ENCODE results near the gene TNFRSF1B. TPM values are rescaled to one million over a fixed set of nuclear protein-coding genes. Genes with fewer than 3 reads are reported as not detected.

TNFRSF1B gene
- 17.2 and 30.5 TPM in 2 replicates for total RNA-seq

DNA sequence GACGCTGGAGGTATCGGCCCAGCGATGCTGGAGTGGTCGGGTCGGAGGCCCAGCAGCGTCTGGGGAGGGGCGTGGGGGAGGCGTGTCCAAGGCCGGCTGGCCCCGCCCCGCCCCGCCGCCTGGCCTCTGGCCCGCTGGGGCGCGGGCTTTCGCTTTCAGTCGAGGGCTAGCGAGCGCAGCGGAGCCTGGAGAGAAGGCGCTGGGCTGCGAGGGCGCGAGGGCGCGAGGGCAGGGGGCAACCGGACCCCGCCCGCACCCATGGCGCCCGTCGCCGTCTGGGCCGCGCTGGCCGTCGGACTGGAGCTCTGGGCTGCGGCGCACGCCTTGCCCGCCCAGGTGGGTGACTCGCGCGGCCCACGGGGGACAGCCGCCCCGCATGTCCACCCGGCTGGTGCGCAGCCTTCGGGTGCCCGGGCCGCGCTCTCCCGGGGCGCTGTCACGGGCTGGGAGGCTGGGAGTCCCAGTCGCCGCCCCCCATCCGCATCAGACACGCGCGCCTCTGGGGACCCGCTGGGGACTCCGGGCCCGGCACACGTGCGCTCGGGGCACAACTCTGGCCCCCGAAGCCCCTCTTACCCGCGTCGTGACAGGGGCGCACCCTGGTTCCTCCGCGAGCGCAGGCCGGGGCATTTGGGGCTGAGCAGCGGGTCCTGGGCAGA lies at the start of gene TNFRSF1B:
Gene TNFRSF1B (plus strand): TSS at position 158 of the 659 bp plus-strand sequence. CDS start 101 bp downstream, at position 259.

DNA sequence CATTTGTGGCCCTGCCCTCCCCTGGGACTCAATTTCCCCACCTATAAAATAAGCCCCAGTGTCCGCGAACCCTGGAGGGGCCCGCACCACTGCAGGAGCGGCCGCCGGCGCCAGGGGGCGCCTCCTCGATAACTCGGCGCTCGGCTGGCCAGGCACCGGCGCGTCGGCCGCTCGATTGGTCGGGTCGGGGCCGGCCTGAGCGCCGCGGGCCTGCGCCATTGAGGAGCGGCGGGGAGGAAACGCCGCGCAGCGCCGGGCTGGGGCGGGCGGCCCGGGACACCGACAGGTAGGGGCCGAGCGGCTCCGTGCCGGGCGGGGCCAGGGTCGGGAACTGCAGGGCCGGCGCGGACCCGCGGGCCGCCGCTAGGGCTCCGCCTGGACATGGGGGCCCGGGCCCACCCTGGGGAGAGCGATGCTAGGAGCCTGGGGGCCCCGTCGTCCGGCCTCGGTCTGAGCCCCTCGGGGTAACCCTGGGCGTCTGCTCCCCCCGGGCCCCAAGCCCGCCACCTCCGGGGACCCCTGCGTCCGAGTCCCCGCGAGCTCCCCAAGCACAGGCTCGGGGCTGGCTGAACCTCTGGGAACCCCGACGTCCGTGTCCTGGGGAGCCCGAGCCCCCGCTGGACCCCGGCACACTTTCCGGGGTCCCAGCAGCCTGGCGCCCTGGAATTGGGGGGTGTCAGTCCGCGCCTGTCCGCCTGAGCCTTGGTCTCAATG lies 63.2 kb downstream of the TNFRSF1B start, which contains the start of gene VPS13D:
Gene VPS13D (plus strand): TSS at position 196 of the 714 bp plus-strand sequence. CDS start 4,237 bp downstream, outside the sequence.

Other genes starting within 250 kb of the TNFRSF1B start
- gene KIAA2013, start 240.6 kb upstream of the TNFRSF1B start, total RNA-seq, result 77.4 and 93.0 TPM in 2 replicates
- 1,176 and 1,236 TPM in 2 replicates for gene PLOD1, start 232.3 kb upstream of the TNFRSF1B start, total RNA-seq
- 33.0 and 49.2 TPM in 2 replicates for gene MFN2, start 186.5 kb upstream of the TNFRSF1B start, total RNA-seq
- 25.1 and 30.1 TPM in 2 replicates for gene MIIP, start 147.5 kb upstream of the TNFRSF1B start, total RNA-seq
- 0.16 and 0.18 TPM in 2 replicates for gene TNFRSF8, start 103.7 kb upstream of the TNFRSF1B start, total RNA-seq
- gene VPS13D, start 63.0 kb downstream of the TNFRSF1B start, total RNA-seq, result 19.4 and 22.7 TPM in 2 replicates

All from cardiac atrium fibroblast (primary cell).